Middle frontal gyrus (tissue), 1 donor: Measurements from ENCODE around the gene NRXN3.
A peak's percentile ranks its signal among the peaks of the same experiment; 100 is the strongest.

ENCODE experiments used
- DNase-seq: peaks from one replicate; pipeline ENCODE4 v3.0.0-alpha.2; 2015; ENCODE audit warnings: low spot score; ENCODE audit errors: extremely low spot score

The NRXN3 gene

GRCh38 chr14:78902010-78902623 lies 731.9 kb downstream of the NRXN3 start:
- peak; percentile 63 for DNase-seq

GRCh38 chr14:78904094-78904493 lies 733.9 kb downstream of the NRXN3 start:
- DNase-seq = no peak

GRCh38 chr14:78917462-78917861 lies 747.3 kb downstream of the NRXN3 start:
- DNase-seq = no peak

GRCh38 chr14:78921856-78922255 lies 751.7 kb downstream of the NRXN3 start:
- no peak for DNase-seq

- DNase-seq = no peak
Observed at GRCh38 chr14:78927261-78927660, 757.1 kb downstream of the NRXN3 start.

GRCh38 chr14:78933166-78933565 lies 763.0 kb downstream of the NRXN3 start:
- DNase-seq = no peak

- DNase-seq = no peak
Observed at GRCh38 chr14:78933948-78934524, 763.9 kb downstream of the NRXN3 start.

GRCh38 chr14:78946949-78947348 lies 776.8 kb downstream of the NRXN3 start:
- DNase-seq = no peak

GRCh38 chr14:78947681-78948080 lies 777.5 kb downstream of the NRXN3 start:
- no peak for DNase-seq

GRCh38 chr14:78950649-78951048 lies 780.5 kb downstream of the NRXN3 start:
- no peak for DNase-seq

- DNase-seq = no peak
Observed at GRCh38 chr14:78951602-78952001, 781.4 kb downstream of the NRXN3 start.

GRCh38 chr14:78959674-78960264 lies 789.6 kb downstream of the NRXN3 start:
- peak; percentile 72 for DNase-seq

- no peak for DNase-seq
Observed at GRCh38 chr14:78967111-78967809, 797.1 kb downstream of the NRXN3 start.

GRCh38 chr14:78968265-78968664 lies 798.1 kb downstream of the NRXN3 start:
- DNase-seq = no peak

- no peak for DNase-seq
Observed at GRCh38 chr14:78970677-78971076, 800.5 kb downstream of the NRXN3 start.

- no peak for DNase-seq
Observed at GRCh38 chr14:78972440-78972839, 802.3 kb downstream of the NRXN3 start.

GRCh38 chr14:78974691-78975090 lies 804.5 kb downstream of the NRXN3 start:
- no peak for DNase-seq

GRCh38 chr14:78975734-78976133 lies 805.6 kb downstream of the NRXN3 start:
- no peak for DNase-seq

- DNase-seq = no peak
Observed at GRCh38 chr14:78978896-78979295, 808.7 kb downstream of the NRXN3 start.

GRCh38 chr14:78982551-78982950 lies 812.4 kb downstream of the NRXN3 start:
- no peak for DNase-seq

GRCh38 chr14:78983126-78983525 lies 813.0 kb downstream of the NRXN3 start:
- DNase-seq = no peak

- DNase-seq = no peak
Observed at GRCh38 chr14:78985668-78986381, 815.7 kb downstream of the NRXN3 start.
